Motor neuron (in vitro differentiated cells): ENCODE data around the gene IGF1R. TPM values are rescaled to one million over a fixed set of nuclear protein-coding genes. Genes with fewer than 3 reads are reported as not detected.

Experiments
- ATAC-seq, 8 experiments: fragments of 200-7000 bp; cut with Tn5 transposase; replicated peaks in 6 of 8; 2 replicates each; pipeline ENCODE4 v1.8.0; 2021; ENCODE audit warnings: mild to moderate bottlenecking in 8 of 8, moderate library complexity in 8 of 8
- H3K27ac ChIP-seq, 2 donors: fragments of 250-450 bp; sonication (Bioruptor Pico); 2 replicates each; pipeline ENCODE4 v1.9.0; 2021; ENCODE audit warnings: antibody characterized with exemption in 2 of 2, mild to moderate bottlenecking in 2 of 2, moderate library complexity in 1 of 2
- H3K4me1 ChIP-seq, 2 donors: fragments of 250-450 bp; sonication (Bioruptor Pico); replicated peaks in 1 of 2; 2 replicates each; pipeline ENCODE4 v1.6.1; 2021; ENCODE audit warnings: antibody characterized with exemption in 2 of 2, mild to moderate bottlenecking in 2 of 2, moderate library complexity in 1 of 2
- H3K4me3 ChIP-seq, 5 donors: fragments of 250-450 bp; sonication (Bioruptor Pico); 2 replicates each; pipeline ENCODE4 v1.9.0; 2021; ENCODE audit warnings: antibody characterized with exemption in 5 of 5, mild to moderate bottlenecking in 5 of 5, moderate library complexity in 4 of 5
- WGBS, 10 experiments: fragments of 450-650 bp; shearing (Covaris generic); methylation state at CpG; one replicate each; pipeline ENCODE4 v1.0.0; 2022; 5-methylcytosine and 5-hydroxymethylcytosine counted together
- in situ Hi-C, 9 experiments: fragments of 400-800 bp; cut with MboI; loops; one replicate each; pipeline ENCODE4 v1.15.0; 2021; ENCODE audit warnings: low sequenced_read_pairs in 9 of 9, low pct_unique_long_range_greater_than_20kb in 2 of 9; ENCODE audit not compliant: unreplicated experiment in 9 of 9
- total RNA-seq, 8 experiments: library from RNA; unstranded; fragments of 300-600 nt; gene quantifications; 2 replicates each; pipeline versions ENCODE4 v1.2.3 to v1.2.4, GENCODE V29; 2022

The IGF1R gene
- total RNA-seq, 8 experiments from 2014 or later = 12.5 to 43.5 (median 26.1) TPM

- ATAC-seq = no peak
- no peak overlapping the region for H3K4me3 ChIP-seq
- no peak overlapping the region for H3K27ac ChIP-seq
- in situ Hi-C loops = no loop called here
- H3K4me1 ChIP-seq = no peaks in the 10 kb centered on the region
Observed at GRCh38 chr15:98950248-98950647, 301.9 kb downstream of the IGF1R start.

DNA sequence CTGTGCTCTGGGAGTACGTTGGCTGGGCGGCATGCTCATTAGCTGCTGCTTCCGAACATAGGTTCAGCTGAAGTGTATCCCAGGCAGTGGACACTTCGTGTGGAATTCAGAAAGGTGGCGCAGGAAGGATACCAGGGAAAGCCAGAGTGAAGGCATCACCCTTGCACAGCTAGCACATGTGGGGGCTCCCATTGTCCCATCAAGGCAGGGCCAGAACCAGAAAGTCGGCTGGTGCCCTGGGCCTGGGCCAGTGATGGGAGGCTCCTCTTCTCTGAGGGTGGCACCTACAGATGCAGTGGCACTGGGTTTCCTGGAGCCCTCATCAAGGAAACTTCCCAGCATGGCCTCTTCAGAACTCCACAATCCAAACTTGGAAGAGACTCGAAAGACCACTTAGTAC, 302.7 kb downstream of the IGF1R start:
- no peak overlapping the region for H3K27ac ChIP-seq
- in situ Hi-C loops = no loop called here
- 75 to 100% (median 100%) methylated on average over 1 to 5 of the region's 7 CpGs; no CpG with 5 or more reads in 3 of the 10 experiments for WGBS, 10 experiments
- no peak overlapping the region for H3K4me3 ChIP-seq
- ATAC-seq = no peak
- no peaks in the 10 kb centered on the region for H3K4me1 ChIP-seq

- WGBS, 10 experiments = 57 to 100% (median 92%) methylated on average over 2 to 8 of the region's 19 CpGs; no CpG with 5 or more reads in 2 of the 10 experiments
- ATAC-seq = no peak
- H3K4me3 ChIP-seq = no peak overlapping the region
- in situ Hi-C loops = no loop called here
- H3K27ac ChIP-seq = no peak overlapping the region
- no peaks in the 10 kb centered on the region for H3K4me1 ChIP-seq
Observed at GRCh38 chr15:98951493-98952320, 303.4 kb downstream of the IGF1R start.

DNA sequence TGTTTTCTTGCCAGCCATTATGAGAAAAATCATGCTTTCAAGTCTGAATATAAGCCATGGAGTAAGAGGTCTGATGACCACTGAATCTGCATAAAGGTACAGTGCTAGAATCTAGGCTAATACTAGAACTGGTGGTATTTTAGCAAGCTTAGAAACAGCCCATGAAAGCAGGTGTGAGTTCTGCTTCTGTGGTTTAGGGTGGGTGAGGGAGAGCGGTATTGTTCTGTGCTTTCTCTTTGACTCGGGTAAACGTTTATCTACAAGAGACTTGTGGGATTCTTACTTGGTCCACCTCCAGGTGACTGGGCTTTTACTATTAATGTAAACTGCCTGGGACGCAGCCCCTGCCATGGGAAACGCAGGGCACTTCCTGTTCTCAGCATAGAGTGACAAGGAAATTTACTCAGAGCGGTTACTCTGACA, 304.1 kb downstream of the IGF1R start:
- H3K27ac ChIP-seq = no peak overlapping the region
- peak in 1 of 8 experiments; percentile 23 for ATAC-seq
- in situ Hi-C loops = no loop called here
- 87 to 100% (median 94%) methylated on average over 3 to 5 of the region's 6 CpGs; no CpG with 5 or more reads in 3 of the 10 experiments for WGBS, 10 experiments
- H3K4me1 ChIP-seq = no peaks in the 10 kb centered on the region
- no peak overlapping the region for H3K4me3 ChIP-seq

GRCh38 chr15:98953000-98953787, 304.9 kb downstream of the IGF1R start:
- 88 to 100% (median 96%) methylated on average over 2 to 8 of the region's 19 CpGs; no CpG with 5 or more reads in 4 of the 10 experiments for WGBS, 10 experiments
- in situ Hi-C loops = no loop called here

DNA sequence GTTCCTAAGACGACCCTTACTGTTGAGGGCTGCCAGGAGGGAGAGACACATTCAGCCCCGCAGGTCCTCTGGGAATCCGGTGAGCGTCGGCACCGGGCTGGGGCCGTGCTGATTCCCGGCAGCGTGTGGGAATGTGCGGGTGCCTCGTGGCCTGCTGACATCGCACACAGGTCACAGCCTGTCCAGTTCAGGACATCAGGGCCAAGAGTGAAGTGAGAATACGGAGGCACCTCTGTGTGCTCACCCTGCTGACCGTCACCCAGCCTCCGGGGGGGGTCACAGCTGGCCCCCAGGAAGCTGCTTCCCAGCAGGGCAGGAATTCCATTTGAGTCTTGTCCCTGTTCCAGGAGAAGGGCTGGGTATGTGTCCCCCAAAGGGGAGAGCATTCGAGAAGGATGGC, 305.6 kb downstream of the IGF1R start:
- peak in 1 of 8 experiments; percentile 5 for ATAC-seq
- H3K4me3 ChIP-seq = no peak overlapping the region
- in situ Hi-C loops = no loop called here
- no peaks in the 10 kb centered on the region for H3K4me1 ChIP-seq
- 80 to 100% (median 98%) methylated on average over 1 to 7 of the region's 16 CpGs; no CpG with 5 or more reads in 4 of the 10 experiments for WGBS, 10 experiments
- H3K27ac ChIP-seq = no peak overlapping the region

More at GRCh38 chr15:98953000-98953787, 304.9 kb downstream of the IGF1R start:
- no peaks in the 10 kb centered on the region for H3K4me1 ChIP-seq
- ATAC-seq = no peak
- no peak overlapping the region for H3K27ac ChIP-seq
- H3K4me3 ChIP-seq = no peak overlapping the region

- in situ Hi-C loops = no loop called here
- WGBS, 10 experiments = 0 to 100% (median 44%) methylated on average over 1 to 5 of the region's 5 CpGs; no CpG with 5 or more reads in 3 of the 10 experiments
- ATAC-seq = peak in 6 of 8 experiments; percentile 30 to 87 (median 66)
- no peak overlapping the region for H3K27ac ChIP-seq
- no peaks in the 10 kb centered on the region for H3K4me1 ChIP-seq
- H3K4me3 ChIP-seq = no peak overlapping the region
Observed at GRCh38 chr15:98954411-98954810, 306.1 kb downstream of the IGF1R start.

DNA sequence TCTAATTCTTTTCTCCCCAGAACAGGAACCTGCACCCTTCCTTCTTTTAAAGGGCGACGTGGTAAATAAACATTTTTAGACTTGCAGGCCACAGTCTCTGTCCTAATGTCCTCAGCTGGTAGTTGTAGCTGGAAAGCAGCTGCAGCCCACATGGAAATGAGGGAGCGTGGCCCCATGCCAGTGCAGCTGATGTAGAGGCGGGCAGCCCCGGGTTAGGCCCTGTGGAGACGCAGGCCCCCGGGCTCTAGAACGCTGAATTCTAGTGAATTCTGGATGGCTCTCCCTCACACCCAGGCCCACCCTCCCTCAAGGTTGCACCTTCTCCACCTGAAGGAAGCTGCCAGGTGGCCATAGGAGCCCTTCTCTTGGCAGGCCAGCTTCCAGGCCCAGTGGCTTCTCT, 307.0 kb downstream of the IGF1R start:
- Histone ChIP-seq H3K27ac (no peak overlapping the region), H3K4me3 (no peak overlapping the region), H3K4me1 (no peaks in the 10 kb centered on the region)
- in situ Hi-C loops = no loop called here
- WGBS, 10 experiments = 40 to 100% (median 94%) methylated on average over 1 to 7 of the region's 8 CpGs; no CpG with 5 or more reads in 6 of the 10 experiments
- peak in 3 of 8 experiments; percentile 63 to 88 (median 83) for ATAC-seq

DNA sequence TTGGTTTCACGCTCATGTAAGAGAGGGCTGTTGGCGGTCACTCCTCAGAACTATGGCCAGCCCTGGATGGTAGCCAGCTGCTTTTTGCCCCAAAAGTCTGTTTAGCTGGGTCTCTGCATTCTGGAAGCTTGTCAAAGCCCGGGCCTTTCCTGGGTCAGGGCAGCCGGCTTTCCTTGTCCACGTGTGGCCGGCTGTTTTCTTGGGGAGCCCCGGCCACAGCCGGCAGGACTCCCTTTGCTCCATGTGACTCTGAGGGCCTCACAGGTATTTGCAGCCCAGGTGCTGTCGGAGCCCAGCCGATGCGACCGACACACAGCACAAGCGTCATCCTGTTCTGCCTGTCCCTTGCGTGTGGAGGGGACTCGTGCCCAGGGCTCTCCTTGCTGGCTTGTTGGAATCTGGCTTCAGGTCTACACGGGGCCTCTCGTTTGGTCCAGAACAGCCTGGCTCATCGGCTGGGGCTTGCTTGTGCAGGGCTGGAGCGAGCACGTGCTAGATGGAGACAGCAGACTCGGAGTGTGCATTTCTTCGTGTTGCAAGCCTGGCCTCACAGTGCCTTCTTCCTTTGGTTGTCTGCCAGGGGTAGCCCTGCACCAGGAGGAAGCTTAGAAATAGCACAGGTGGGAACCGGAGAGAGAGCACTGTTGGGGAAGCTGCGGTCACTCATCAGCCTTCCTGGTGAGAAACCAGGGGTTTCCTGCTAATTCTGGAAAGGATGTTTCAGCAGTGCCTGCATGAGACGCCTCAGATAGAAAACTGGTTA, 307.8 kb downstream of the IGF1R start:
- no peak overlapping the region for H3K27ac ChIP-seq
- no peak overlapping the region for H3K4me3 ChIP-seq
- H3K4me1 ChIP-seq = no peaks in the 10 kb centered on the region
- no peak for ATAC-seq
- in situ Hi-C loops = no loop called here
- 88 to 100% (median 97%) methylated on average over 1 to 13 of the region's 25 CpGs; no CpG with 5 or more reads in 3 of the 10 experiments for whole genome bisulfite sequencing, 10 experiments

- no peak overlapping the region for H3K27ac ChIP-seq
- ATAC-seq = no peak
- H3K4me3 ChIP-seq = no peak overlapping the region
- WGBS, 10 experiments = 30 to 100% (median 92%) methylated on average over 1 to 18 of the region's 39 CpGs; no CpG with 5 or more reads in 2 of the 10 experiments
- no peaks in the 10 kb centered on the region for H3K4me1 ChIP-seq
- in situ Hi-C loops = no loop called here
Observed at GRCh38 chr15:98956796-98957553, 308.6 kb downstream of the IGF1R start.

DNA sequence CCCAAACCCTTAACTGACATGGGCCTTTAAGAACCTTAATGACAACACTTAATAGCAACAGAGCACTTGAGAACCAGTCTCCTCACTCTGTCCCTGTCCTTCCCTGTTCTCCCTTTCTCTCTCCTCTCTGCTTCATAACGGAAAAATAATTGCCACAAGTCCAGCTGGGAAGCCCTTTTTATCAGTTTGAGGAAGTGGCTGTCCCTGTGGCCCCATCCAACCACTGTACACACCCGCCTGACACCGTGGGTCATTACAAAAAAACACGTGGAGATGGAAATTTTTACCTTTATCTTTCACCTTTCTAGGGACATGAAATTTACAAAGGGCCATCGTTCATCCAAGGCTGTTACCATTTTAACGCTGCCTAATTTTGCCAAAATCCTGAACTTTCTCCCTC, 309.3 kb downstream of the IGF1R start:
- in situ Hi-C loops = no loop called here
- ATAC-seq = no peak
- 84 to 100% (median 94%) methylated on average over 1 to 6 of the region's 6 CpGs; no CpG with 5 or more reads in 3 of the 10 experiments for WGBS, 10 experiments
- no peak overlapping the region for H3K4me3 ChIP-seq
- H3K27ac ChIP-seq = no peak overlapping the region
- H3K4me1 ChIP-seq = no peaks in the 10 kb centered on the region

DNA sequence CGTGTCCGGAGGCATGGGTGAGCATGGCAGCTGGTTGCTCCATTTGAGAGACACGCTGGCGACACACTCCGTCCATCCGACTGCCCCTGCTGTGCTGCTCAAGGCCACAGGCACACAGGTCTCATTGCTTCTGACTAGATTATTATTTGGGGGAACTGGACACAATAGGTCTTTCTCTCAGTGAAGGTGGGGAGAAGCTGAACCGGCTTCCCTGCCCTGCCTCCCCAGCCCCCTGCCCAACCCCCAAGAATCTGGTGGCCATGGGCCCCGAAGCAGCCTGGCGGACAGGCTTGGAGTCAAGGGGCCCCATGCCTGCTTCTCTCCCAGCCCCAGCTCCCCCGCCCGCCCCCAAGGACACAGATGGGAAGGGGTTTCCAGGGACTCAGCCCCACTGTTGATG, 309.7 kb downstream of the IGF1R start:
- Histone ChIP-seq H3K4me1 (no peaks in the 10 kb centered on the region), H3K4me3 (no peak overlapping the region), H3K27ac (no peak overlapping the region)
- WGBS, 10 experiments = 97 to 100% (median 100%) methylated on average over 2 to 5 of the region's 11 CpGs; no CpG with 5 or more reads in 5 of the 10 experiments
- no peak for ATAC-seq
- in situ Hi-C loops = no loop called here
